AG09319 (cell line): ENCODE results near the gene GPX3.

Source experiments
- DNase-seq: peaks from one replicate; pipeline ENCODE4 v3.0.0-alpha.2; 2010; ENCODE audit warnings: low read depth; ENCODE audit errors: extremely low read depth
- TF ChIP-seq, protein P1 (sequence below): IDR thresholded peaks from 2 replicates; pipeline ENCODE4 v1.5.1; 2011; ENCODE audit warnings: low read depth, mild to moderate bottlenecking, inconsistent platforms, low read length, moderate library complexity

The GPX3 gene

DNA sequence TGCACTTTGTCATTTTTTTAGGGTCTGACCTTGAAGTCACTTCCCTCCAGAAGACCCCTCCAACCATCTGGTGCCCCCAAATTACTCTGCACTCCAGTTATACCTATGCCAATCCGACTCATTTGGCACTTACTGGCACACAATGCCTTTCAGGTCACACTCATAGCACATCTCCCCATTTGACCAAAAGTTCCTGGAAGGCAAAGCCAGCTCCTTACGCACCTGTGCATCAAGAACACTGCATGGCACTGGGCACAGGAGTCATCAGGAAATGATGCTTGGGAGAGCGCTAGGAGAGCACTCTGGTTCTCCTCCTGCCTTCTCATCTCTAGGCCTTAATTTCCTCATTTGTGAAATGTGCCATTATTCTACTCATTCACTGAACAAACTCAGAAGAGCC, 57.6 kb downstream of the GPX3 start:
- DNase-seq, result no peak
- TF ChIP-seq, protein P1, sequence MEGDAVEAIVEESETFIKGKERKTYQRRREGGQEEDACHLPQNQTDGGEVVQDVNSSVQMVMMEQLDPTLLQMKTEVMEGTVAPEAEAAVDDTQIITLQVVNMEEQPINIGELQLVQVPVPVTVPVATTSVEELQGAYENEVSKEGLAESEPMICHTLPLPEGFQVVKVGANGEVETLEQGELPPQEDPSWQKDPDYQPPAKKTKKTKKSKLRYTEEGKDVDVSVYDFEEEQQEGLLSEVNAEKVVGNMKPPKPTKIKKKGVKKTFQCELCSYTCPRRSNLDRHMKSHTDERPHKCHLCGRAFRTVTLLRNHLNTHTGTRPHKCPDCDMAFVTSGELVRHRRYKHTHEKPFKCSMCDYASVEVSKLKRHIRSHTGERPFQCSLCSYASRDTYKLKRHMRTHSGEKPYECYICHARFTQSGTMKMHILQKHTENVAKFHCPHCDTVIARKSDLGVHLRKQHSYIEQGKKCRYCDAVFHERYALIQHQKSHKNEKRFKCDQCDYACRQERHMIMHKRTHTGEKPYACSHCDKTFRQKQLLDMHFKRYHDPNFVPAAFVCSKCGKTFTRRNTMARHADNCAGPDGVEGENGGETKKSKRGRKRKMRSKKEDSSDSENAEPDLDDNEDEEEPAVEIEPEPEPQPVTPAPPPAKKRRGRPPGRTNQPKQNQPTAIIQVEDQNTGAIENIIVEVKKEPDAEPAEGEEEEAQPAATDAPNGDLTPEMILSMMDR, result no peak
